IMR-90 (cell line): ENCODE results near the gene ZNF446. TPM values are rescaled to one million over a fixed set of nuclear protein-coding genes. Genes with fewer than 3 reads are reported as not detected.
A peak's percentile ranks its signal among the peaks of the same experiment; 100 is the strongest.

Source experiments
- ATAC-seq: fragments of 200-7000 bp; cut with Tn5 transposase; 2 replicates; pipeline ENCODE4 v1.9.1; 2020; ENCODE audit warnings: low read depth, mild to moderate bottlenecking, moderate library complexity
- BruUV-seq: library from RNA; stranded (reverse); fragments of 400-500 nt; replicated peaks from 2 replicates; lab custom pipeline; 2021; lab: Mats Ljungman, UMichigan
- CTCF ChIA-PET: fragments of 300-600 bp; formaldehyde crosslinking; extraction: SDS; loops from one replicate; lab custom pipeline; 2021; ENCODE audit warnings: antibody characterized with exemption; lab: Yijun Ruan, JAX
- POLR2A ChIA-PET: fragments of 300-600 bp; sonication (Branson Sonifier 250); formaldehyde crosslinking; loops from one replicate; lab custom pipeline; 2022; ENCODE audit warnings: antibody characterized with exemption; ENCODE audit not compliant: unreplicated experiment; lab: Charles Lee
- DNase-seq: peaks from one replicate; pipeline ENCODE4 v3.0.0; 2013
- H2AFZ ChIP-seq: replicated peaks from 2 replicates; pipeline ENCODE3; 2013; ENCODE audit warnings: low read length, mild to moderate bottlenecking; ENCODE audit not compliant: poor library complexity
- H2AK5ac ChIP-seq: 2 replicates; pipeline ENCODE4 v1.6.1; 2013; ENCODE audit warnings: low read depth, low read length, inconsistent platforms
- H2AK9ac ChIP-seq: replicated peaks from 2 replicates; pipeline ENCODE3; 2013; ENCODE audit warnings: mild to moderate bottlenecking, low read depth, low read length, moderate library complexity; ENCODE audit not compliant: poor library complexity
- H2BK120ac ChIP-seq: 2 replicates; pipeline ENCODE4 v1.6.1; 2013; ENCODE audit warnings: low read depth, low read length, inconsistent platforms
- H2BK15ac ChIP-seq: 3 replicates; pipeline ENCODE4 v1.6.1; 2013; ENCODE audit warnings: low read depth, low read length, inconsistent platforms
- H2BK20ac ChIP-seq: 2 replicates; pipeline ENCODE4 v1.6.1; 2013; ENCODE audit warnings: low read depth, mild to moderate bottlenecking, inconsistent platforms, low read length, moderate library complexity
- H2BK5ac ChIP-seq: 2 replicates; pipeline ENCODE4 v1.6.1; 2013; ENCODE audit warnings: mild to moderate bottlenecking, low read depth, low read length, inconsistent platforms; ENCODE audit not compliant: poor library complexity, severe bottlenecking
- H3K14ac ChIP-seq: replicated peaks from 2 replicates; pipeline ENCODE4 v1.6.1; 2013; ENCODE audit warnings: low read depth, low read length, inconsistent platforms
- H3K18ac ChIP-seq: 2 replicates; pipeline ENCODE4 v1.6.1; 2013; ENCODE audit warnings: low read depth, low read length, control low read depth
- H3K23ac ChIP-seq: 2 replicates; pipeline ENCODE4 v1.6.1; 2013; ENCODE audit warnings: low read depth, low read length, inconsistent platforms
- H3K27ac ChIP-seq: 2 replicates; pipeline ENCODE4 v1.5.1; 2013; ENCODE audit warnings: mild to moderate bottlenecking, control low read depth, low read length; ENCODE audit not compliant: insufficient read depth
- H3K27me3 ChIP-seq: 2 replicates; pipeline ENCODE4 v1.6.1; 2013; ENCODE audit warnings: low read length; ENCODE audit not compliant: control insufficient read depth, insufficient read depth
- H3K36me3 ChIP-seq: 2 replicates; pipeline ENCODE4 v1.6.1; 2013; ENCODE audit warnings: low read length, mixed read lengths; ENCODE audit not compliant: control insufficient read depth, insufficient read depth
- H3K4ac ChIP-seq: 2 replicates; pipeline ENCODE4 v1.6.1; 2013; ENCODE audit warnings: low read depth, low read length, inconsistent platforms
- H3K4me1 ChIP-seq: 2 replicates; pipeline ENCODE4 v1.6.1; 2013; ENCODE audit warnings: low read length, mixed read lengths; ENCODE audit not compliant: control insufficient read depth, insufficient read depth
- H3K4me2 ChIP-seq: 2 replicates; pipeline ENCODE4 v1.6.1; 2013; ENCODE audit warnings: low read depth, mild to moderate bottlenecking, control low read depth, low read length, moderate library complexity
- H3K4me3 ChIP-seq: 2 replicates; pipeline ENCODE4 v1.5.1; 2013; ENCODE audit warnings: low read depth, mild to moderate bottlenecking, control low read depth, low read length, moderate library complexity; ENCODE audit not compliant: insufficient read depth
- H3K56ac ChIP-seq: 2 replicates; pipeline ENCODE4 v1.6.1; 2013; ENCODE audit warnings: low read length, inconsistent platforms; ENCODE audit not compliant: insufficient read depth; ENCODE audit errors: extremely low read depth
- H3K79me1 ChIP-seq, 2 experiments: 2 replicates each; pipeline ENCODE4 v1.6.1; 2013; ENCODE audit warnings: low read length in 2 of 2, inconsistent platforms in 1 of 2, low read depth in 1 of 2
- H3K9ac ChIP-seq: 2 replicates; pipeline ENCODE4 v1.6.1; 2013; ENCODE audit warnings: low read depth, low read length, control low read depth
- H3K9me1 ChIP-seq: 2 replicates; pipeline ENCODE4 v1.6.1; 2013; ENCODE audit warnings: low read length, inconsistent platforms; ENCODE audit not compliant: insufficient read depth
- H3K9me3 ChIP-seq: 2 replicates; pipeline ENCODE4 v1.6.1; 2013; ENCODE audit warnings: low read length; ENCODE audit not compliant: control insufficient read depth, insufficient read depth
- H4K20me1 ChIP-seq: 2 replicates; pipeline ENCODE4 v1.6.1; 2013; ENCODE audit warnings: low read length, inconsistent platforms; ENCODE audit not compliant: insufficient read depth
- H4K5ac ChIP-seq: 2 replicates; pipeline ENCODE4 v1.6.1; 2013; ENCODE audit warnings: mild to moderate bottlenecking, low read depth, low read length, control low read depth
- H4K8ac ChIP-seq, 2 experiments: 2 replicates each; pipeline ENCODE4 v1.6.1; 2013; ENCODE audit warnings: low read depth in 2 of 2, low read length in 2 of 2, control low read depth in 1 of 2, inconsistent platforms in 1 of 2
- H4K91ac ChIP-seq: 2 replicates; pipeline ENCODE4 v1.6.1; 2013; ENCODE audit warnings: low read depth, low read length, inconsistent platforms; ENCODE audit not compliant: insufficient read depth
- CEBPB ChIP-seq: IDR thresholded peaks from 2 replicates; pipeline ENCODE4 v1.6.1; 2012; ENCODE audit warnings: low read depth, low read length, improper control_type of control experiment
- RCOR1 ChIP-seq: IDR thresholded peaks from 2 replicates; pipeline ENCODE4 v1.6.1; 2012; ENCODE audit warnings: mild to moderate bottlenecking, low read length, improper control_type of control experiment; ENCODE audit not compliant: insufficient replicate concordance
- dilution Hi-C: fragments of 300-500 bp; cut with HindIII; formaldehyde crosslinking; loops from one replicate; pipeline ENCODE4 v1.14.3; 2018; ENCODE audit warnings: low sequenced_read_pairs; ENCODE audit not compliant: unreplicated experiment
- in situ Hi-C: fragments of 300-500 bp; cut with MboI; formaldehyde crosslinking; loops from 3 replicates; pipeline ENCODE4 v1.14.3; 2019; ENCODE audit warnings: low sequenced_read_pairs, inconsistent platforms, mixed read lengths
- intact Hi-C: fragments of 100-400 bp; cut with micrococcal nuclease; formaldehyde crosslinking; loops from 2 replicates; pipeline ENCODE4 v1.10.0; 2022
- polyA plus RNA-seq, 3 experiments: library from polyadenylated mRNA; depleted of rRNA; stranded (reverse); fragments of >200 nt; gene quantifications; 2 replicates each; pipeline ENCODE4 v1.2.3, GENCODE V29; 2012; ENCODE audit warnings: low replicate concordance in 1 of 3
- total RNA-seq: library from RNA; depleted of rRNA; stranded (reverse); fragments of >200 nt; gene quantifications from 2 replicates; pipeline ENCODE4 v1.2.3, GENCODE V29; 2012

The ZNF446 gene
- total and polyA plus RNA-seq, 2 of the 4 experiments (the other 2 are of a cell fraction): 4.8 to 6.9 TPM

GRCh38 chr19:58429745-58430144, 46.4 kb upstream of the ZNF446 start:
- Histone ChIP-seq H3K9ac (no peak overlapping the region), H3K79me1 (peaks cover 0 to 4% of the 10 kb centered on the region in 2 experiments; a peak in 1 of 4 replicates), H3K4ac (no peak overlapping the region), H3K9me1 (no peaks in the 10 kb centered on the region), H3K56ac (no peak overlapping the region), H4K8ac (no peak overlapping the region), H2BK15ac (no peak overlapping the region), H2AFZ (no peak overlapping the region), H2BK20ac (no peak overlapping the region), H2BK120ac (no peak overlapping the region), H3K4me3 (no peak overlapping the region), H3K27ac (no peak overlapping the region), H3K23ac (no peak overlapping the region), H3K4me2 (no peak overlapping the region), H3K36me3 (peaks cover 37% of the 10 kb centered on the region), H3K9me3 (peaks cover 81% of the 10 kb centered on the region), H2AK9ac (no peak overlapping the region), H3K27me3 (no peaks in the 10 kb centered on the region), H4K5ac (no peak overlapping the region), H2AK5ac (no peak overlapping the region), H4K91ac (no peak overlapping the region), H4K20me1 (no peaks in the 10 kb centered on the region), H3K14ac (no peak overlapping the region), H2BK5ac (no peak overlapping the region), H3K18ac (no peak overlapping the region), H3K4me1 (no peaks in the 10 kb centered on the region)
- BruUV-seq: no TSS peak
- ChIA-PET CTCF (no interaction called here), POLR2A (no interaction called here)
- peak; percentile 40; the same call in 1 of the 2 replicates for ATAC-seq
- dilution Hi-C loops (no loop called here), intact Hi-C loops (no loop called here), in situ Hi-C loops (no loop called here)
- DNase-seq: peak; percentile 26
- TF ChIP-seq RCOR1: no peak
- peak; percentile 15; the same call in 1 of the 2 replicates for TF ChIP-seq CEBPB
